Epithelial cell of esophagus (primary cell): ENCODE data around the gene ALPP.
"Not testable (repeated sequence)": the region's sequence is repeated elsewhere in the genome, so short reads cannot be mapped to it uniquely, and the experiment has no call there.

ENCODE experiments used
- DNase-seq: peaks from one replicate; pipeline ENCODE4 v3.0.0; 2010; ENCODE audit warnings: low read depth
- H3K4me3 ChIP-seq: 2 replicates; pipeline ENCODE4 v1.5.1; 2011; ENCODE audit warnings: mild to moderate bottlenecking, low read length, control low read depth
- CTCF ChIP-seq: IDR thresholded peaks from 2 replicates; pipeline ENCODE4 v1.5.1; 2011; ENCODE audit warnings: low read depth, mild to moderate bottlenecking, low read length, control low read depth, inconsistent platforms; ENCODE audit not compliant: insufficient read depth; ENCODE audit errors: missing control alignments

The ALPP gene

GRCh38 chr2:232390661-232391060 lies 12.1 kb downstream of the ALPP start:
- H3K4me3 ChIP-seq, result no peak overlapping the region
- DNase-seq, result no peak
- no peak for TF ChIP-seq CTCF

- TF ChIP-seq CTCF, result no peak
- H3K4me3 ChIP-seq, result no peak overlapping the region
- no peak for DNase-seq
Measured at GRCh38 chr2:232393556-232393955, 15.0 kb downstream of the ALPP start.

GRCh38 chr2:232394431-232394830 lies 15.9 kb downstream of the ALPP start:
- not testable (repeated sequence) for DNase-seq, H3K4me3 ChIP-seq

- no peak for TF ChIP-seq CTCF
- DNase-seq, result no peak
- no peak overlapping the region for H3K4me3 ChIP-seq
Measured at GRCh38 chr2:232395586-232395985, 17.0 kb downstream of the ALPP start.

GRCh38 chr2:232396683-232397082 lies 18.1 kb downstream of the ALPP start:
- TF ChIP-seq CTCF, result no peak

GRCh38 chr2:232398293-232399034 lies 19.9 kb downstream of the ALPP start:
- DNase-seq, result peak; percentile 31
- no peak overlapping the region for H3K4me3 ChIP-seq
- no peak for TF ChIP-seq CTCF

More at GRCh38 chr2:232396683-232397082, 18.1 kb downstream of the ALPP start:
- H3K4me3 ChIP-seq, result no peak overlapping the region
- no peak for DNase-seq

GRCh38 chr2:232400256-232401015 lies 21.9 kb downstream of the ALPP start:
- TF ChIP-seq CTCF, result no peak
- no peak for DNase-seq
- H3K4me3 ChIP-seq, result no peak overlapping the region
